ENCODE measurements around the gene FUT9. TPM values are rescaled to one million over a fixed set of nuclear protein-coding genes. Genes with fewer than 3 reads are reported as not detected.

FUT9 gene
- total and polyA plus RNA-seq, 2 of the 8 experiments (the other 6 are each of a cell fraction or from before 2014, with no cell fraction given) = 0.85 to 4.9 TPM

DNA sequence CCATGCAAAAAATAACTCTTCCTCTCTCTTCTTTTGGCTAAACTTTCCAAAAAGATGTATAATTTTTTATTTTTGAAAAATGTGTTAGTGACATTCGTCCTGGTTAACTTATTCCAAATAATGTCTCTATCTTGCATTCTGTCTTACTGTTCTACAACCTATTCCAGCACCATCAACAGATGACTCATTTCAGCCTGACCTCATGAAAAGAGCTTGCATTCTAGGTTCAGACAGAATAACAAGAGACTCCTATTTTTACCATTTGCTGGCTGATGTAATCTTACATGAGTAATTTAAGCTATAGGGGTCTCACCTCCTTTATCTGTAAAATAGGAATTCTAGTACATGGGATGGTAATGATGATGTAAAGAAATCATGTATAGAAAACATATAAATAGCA lies 109.0 kb downstream of the FUT9 start:
- no peak overlapping the region for H3K9ac ChIP-seq (replicated peaks in 1 of 4; ENCODE audit: extremely low read depth in 1 of 4, low read depth in 3 of 4, low read length in 3 of 4)
- WGBS, 2 experiments (ENCODE audit: extremely low coverage in 1 of 2, insufficient coverage in 1 of 2, insufficient read length in 1 of 2, insufficient replicate concordance in 2 of 2, low coverage in 1 of 2, low lambda C conversion rate in 2 of 2, missing lambda C conversion rate in 1 of 2) = 78% methylated on average over 1 of the region's 1 CpG; no CpG with 5 or more reads in 1 of the 2 experiments
- H3K23me2 ChIP-seq (ENCODE audit: low read depth, low read length) = no peaks in the 10 kb centered on the region
- ChIA-PET POLR2A (ENCODE audit: partially characterized antibody) (interaction anchor here (1.4 kb wide), 1 partner anchor 17 kb away, joined by 3 read pairs; no protein-coding TSS in a partner anchor), CTCF (ENCODE audit: partially characterized antibody) (interaction anchor here (0.6 to 1.4 kb wide), 2 partner anchors 35 to 148 kb away, joined by 3 read pairs; no protein-coding TSS in a partner anchor)
- no peak overlapping the region for H2BK5ac ChIP-seq (ENCODE audit: low read depth, low read length)
- H3K4me3 ChIP-seq (ENCODE audit: extremely low read depth in 1 of 4, insufficient read depth in 2 of 4, low read depth in 3 of 4, low read length in 4 of 4) = no peak overlapping the region
- H2BK20ac ChIP-seq (ENCODE audit: low read length) = no peak overlapping the region
- H2BK12ac ChIP-seq (ENCODE audit: low read depth, low read length) = no peak overlapping the region
- no peak overlapping the region for H3K56ac ChIP-seq (replicated peaks; ENCODE audit: insufficient read length, low read depth, low read length)
- no peak overlapping the region for H4K91ac ChIP-seq (replicated peaks; ENCODE audit: insufficient read length, low read length)
- no peak overlapping the region for H4K8ac ChIP-seq (ENCODE audit: extremely low read depth, insufficient read depth, low read length)
- no peaks in the 10 kb centered on the region for H3K9me3 ChIP-seq (ENCODE audit: insufficient read depth in 2 of 2, low read depth in 1 of 2, low read length in 1 of 2)
- no peak overlapping the region for H2BK15ac ChIP-seq (ENCODE audit: low read length)
- no peak overlapping the region for H4K5ac ChIP-seq (ENCODE audit: insufficient read length, low read depth, low read length)
- H3K4ac ChIP-seq (replicated peaks; ENCODE audit: insufficient read length, low read depth, low read length) = no peak overlapping the region
- no peak overlapping the region for H2AK5ac ChIP-seq (ENCODE audit: low read depth, low read length)
- no peak overlapping the region for H3K23ac ChIP-seq (ENCODE audit: insufficient read length)
- no peak overlapping the region for H3K18ac ChIP-seq (ENCODE audit: extremely low read depth, low read length)
- H3K79me2 ChIP-seq (ENCODE audit: control insufficient read depth in 1 of 2, insufficient read depth in 2 of 2, low read length in 2 of 2) = no peaks in the 10 kb centered on the region
- no peaks in the 10 kb centered on the region; a peak in 1 of 7 replicates for H3K4me1 ChIP-seq (replicated peaks in 1 of 4; ENCODE audit: control insufficient read depth in 3 of 4, insufficient read depth in 4 of 4, low read length in 3 of 4)
- DNase-seq (ENCODE audit: low read depth in 1 of 2, low spot score in 2 of 2) = no peak
- no peak overlapping the region for H3K14ac ChIP-seq (ENCODE audit: insufficient read length)
- no peaks in the 10 kb centered on the region for H4K20me1 ChIP-seq (replicated peaks in 1 of 2; ENCODE audit: control insufficient read depth in 1 of 2, insufficient read depth in 2 of 2, low read length in 2 of 2)
- no peak overlapping the region for H3K4me2 ChIP-seq (ENCODE audit: insufficient read depth in 1 of 2, low read depth in 2 of 2, low read length in 2 of 2)
- H3K27ac ChIP-seq (ENCODE audit: low read depth, low read length) = no peak overlapping the region
- no peak overlapping the region for H2AFZ ChIP-seq (ENCODE audit: low read length)
- no peaks in the 10 kb centered on the region for H3K27me3 ChIP-seq (replicated peaks in 1 of 4; ENCODE audit: control insufficient read depth in 3 of 4, extremely low read depth in 1 of 4, insufficient read depth in 3 of 4, low read length in 3 of 4)
- FAIRE-seq = no peak
- H2BK120ac ChIP-seq (replicated peaks; ENCODE audit: low read depth, low read length) = no peak overlapping the region
- H3K36me3 ChIP-seq (ENCODE audit: control insufficient read depth in 2 of 4, insufficient read depth in 4 of 4, low read length in 3 of 4) = no peaks in the 10 kb centered on the region
- H3K79me1 ChIP-seq (ENCODE audit: low read depth, low read length) = no peaks in the 10 kb centered on the region
- TF ChIP-seq KDM5A (IDR thresholded peaks at IDR 0.05; ENCODE audit: low read length) = no peak
- TF ChIP-seq HDAC6 (IDR thresholded peaks at IDR 0.05; ENCODE audit: low read depth, low read length) = no peak
- TF ChIP-seq, protein P1, sequence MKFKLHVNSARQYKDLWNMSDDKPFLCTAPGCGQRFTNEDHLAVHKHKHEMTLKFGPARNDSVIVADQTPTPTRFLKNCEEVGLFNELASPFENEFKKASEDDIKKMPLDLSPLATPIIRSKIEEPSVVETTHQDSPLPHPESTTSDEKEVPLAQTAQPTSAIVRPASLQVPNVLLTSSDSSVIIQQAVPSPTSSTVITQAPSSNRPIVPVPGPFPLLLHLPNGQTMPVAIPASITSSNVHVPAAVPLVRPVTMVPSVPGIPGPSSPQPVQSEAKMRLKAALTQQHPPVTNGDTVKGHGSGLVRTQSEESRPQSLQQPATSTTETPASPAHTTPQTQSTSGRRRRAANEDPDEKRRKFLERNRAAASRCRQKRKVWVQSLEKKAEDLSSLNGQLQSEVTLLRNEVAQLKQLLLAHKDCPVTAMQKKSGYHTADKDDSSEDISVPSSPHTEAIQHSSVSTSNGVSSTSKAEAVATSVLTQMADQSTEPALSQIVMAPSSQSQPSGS (IDR thresholded peaks at IDR 0.05; ENCODE audit: low read length) = no peak
- TF ChIP-seq, protein P2, sequence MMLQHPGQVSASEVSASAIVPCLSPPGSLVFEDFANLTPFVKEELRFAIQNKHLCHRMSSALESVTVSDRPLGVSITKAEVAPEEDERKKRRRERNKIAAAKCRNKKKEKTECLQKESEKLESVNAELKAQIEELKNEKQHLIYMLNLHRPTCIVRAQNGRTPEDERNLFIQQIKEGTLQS (IDR thresholded peaks at IDR 0.05; ENCODE audit: insufficient read depth, low read depth, low read length) = no peak
- TF ChIP-seq CREB1 (IDR thresholded peaks at IDR 0.05) = no peak
- TF ChIP-seq POLR2AphosphoS5 (IDR thresholded peaks at IDR 0.05; ENCODE audit: low read depth, low read length) = no peak
- no peak for TF ChIP-seq YY1 (IDR thresholded peaks at IDR 0.05; ENCODE audit: low read depth, low read length)
- TF ChIP-seq, protein P3, sequence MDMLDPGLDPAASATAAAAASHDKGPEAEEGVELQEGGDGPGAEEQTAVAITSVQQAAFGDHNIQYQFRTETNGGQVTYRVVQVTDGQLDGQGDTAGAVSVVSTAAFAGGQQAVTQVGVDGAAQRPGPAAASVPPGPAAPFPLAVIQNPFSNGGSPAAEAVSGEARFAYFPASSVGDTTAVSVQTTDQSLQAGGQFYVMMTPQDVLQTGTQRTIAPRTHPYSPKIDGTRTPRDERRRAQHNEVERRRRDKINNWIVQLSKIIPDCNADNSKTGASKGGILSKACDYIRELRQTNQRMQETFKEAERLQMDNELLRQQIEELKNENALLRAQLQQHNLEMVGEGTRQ (IDR thresholded peaks at IDR 0.05; ENCODE audit: low read length) = no peak
- TF ChIP-seq NANOG (IDR thresholded peaks at IDR 0.05; ENCODE audit: insufficient read depth, low read depth, low read length, poor library complexity, severe bottlenecking) = no peak
- TF ChIP-seq BCL11A (IDR thresholded peaks at IDR 0.05; ENCODE audit: low read depth in 2 of 2, low read length in 2 of 2) = no peak
- no peak for TF ChIP-seq POLR2A (IDR thresholded peaks at IDR 0.05; ENCODE audit: control extremely low read depth in 1 of 2, low read depth in 2 of 2, low read length in 2 of 2)
- TF ChIP-seq CBX8 (IDR thresholded peaks at IDR 0.05; ENCODE audit: borderline replicate concordance, low read depth, low read length) = no peak
